GM21825 (cell line): ENCODE data around the gene SAFB2.

ENCODE experiments used
- ATAC-seq: cut with Tn5 transposase; IDR thresholded peaks from one replicate; pipeline ENCODE4 v1.9.1; 2021; ENCODE audit warnings: mild to moderate bottlenecking, moderate library complexity; ENCODE audit not compliant: unreplicated experiment

SAFB2 gene

DNA sequence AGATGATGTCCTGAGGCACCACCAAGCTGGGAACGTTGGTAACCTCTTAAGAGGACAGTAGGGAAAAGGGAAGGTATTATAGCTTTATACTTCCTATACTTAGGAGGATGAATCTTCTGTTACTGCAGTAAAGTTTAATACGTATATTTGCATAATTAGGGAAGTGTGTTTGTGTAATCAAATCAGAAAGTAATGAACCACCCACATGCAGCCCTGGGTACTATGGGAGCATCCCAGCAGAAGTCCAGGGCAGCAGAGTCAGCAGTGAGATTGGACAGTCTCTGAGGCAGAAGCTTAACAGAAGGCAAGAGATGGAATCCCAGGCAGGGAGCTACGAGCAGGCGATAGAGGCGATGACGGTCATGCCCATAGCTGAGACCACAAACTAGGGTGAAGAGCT is 12.9 kb upstream of the SAFB2 start:
- no peak for ATAC-seq

DNA sequence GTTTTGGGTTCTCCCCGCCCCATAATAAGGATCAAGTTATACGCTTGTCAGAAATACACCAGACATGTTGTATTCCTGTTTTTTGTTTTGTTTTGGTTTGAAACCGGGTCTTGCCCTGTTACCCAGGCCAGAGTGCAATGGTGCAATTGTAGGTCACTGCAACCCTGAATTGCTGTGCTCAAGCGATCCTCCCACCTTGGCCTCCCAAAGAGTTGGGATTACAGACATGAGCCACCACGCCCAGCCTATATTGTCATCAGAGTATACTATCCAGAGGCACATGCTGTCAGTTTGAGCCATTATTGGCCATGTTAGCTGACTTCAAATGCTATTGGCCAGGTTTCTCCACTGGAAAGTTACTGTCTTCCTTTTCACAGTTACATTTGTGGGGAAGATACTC is 10.1 kb upstream of the SAFB2 start:
- ATAC-seq = no peak

DNA sequence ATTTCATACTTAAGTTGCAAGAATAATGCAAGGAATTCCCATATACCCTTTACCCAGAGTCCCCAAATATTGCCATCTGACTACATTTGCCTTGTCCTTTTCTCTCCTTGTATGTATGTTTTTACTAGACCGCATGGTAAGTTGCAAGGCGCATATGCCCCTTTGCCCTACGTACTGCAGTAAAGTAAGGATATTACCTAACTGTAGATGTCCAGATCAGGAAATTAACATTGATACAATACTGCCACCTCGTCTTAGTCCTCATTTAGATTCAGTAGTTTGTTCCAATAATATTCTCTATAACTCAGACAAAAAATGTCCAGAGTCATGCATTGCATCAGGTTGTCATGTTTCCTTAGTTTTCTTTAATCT is 9.7 kb upstream of the SAFB2 start:
- ATAC-seq = no peak

DNA sequence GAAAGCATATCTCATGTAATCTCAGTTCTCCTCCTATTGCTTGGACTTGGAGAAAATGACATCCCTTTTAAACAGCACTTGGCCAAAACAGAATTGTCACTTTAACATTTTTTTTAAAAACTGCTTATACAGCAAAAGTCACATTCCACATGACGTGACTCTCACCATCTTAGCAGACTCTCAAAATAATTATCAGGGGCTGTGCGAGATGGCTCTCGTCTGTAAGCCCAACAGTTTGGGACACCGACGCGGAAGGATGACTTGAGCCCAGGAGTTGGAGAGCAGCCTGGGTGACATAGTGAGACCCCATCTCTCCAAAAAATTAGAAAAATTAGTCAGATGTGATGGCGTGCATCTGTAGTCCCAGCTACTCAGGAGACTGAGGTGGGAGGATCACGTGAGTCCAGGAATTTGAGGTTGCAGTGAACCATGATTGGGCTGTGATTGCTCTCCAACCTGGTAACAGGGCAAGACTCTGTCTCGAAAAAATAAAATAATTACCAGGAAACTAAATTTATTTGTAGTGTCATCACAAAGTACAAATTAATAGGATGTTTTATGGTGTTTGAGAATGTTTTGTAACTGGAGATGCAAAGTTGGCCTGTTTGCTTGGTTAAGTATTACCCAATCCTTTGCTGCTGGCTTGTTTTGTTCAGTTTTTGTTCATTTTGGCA is 9.1 kb upstream of the SAFB2 start:
- no peak for ATAC-seq

DNA sequence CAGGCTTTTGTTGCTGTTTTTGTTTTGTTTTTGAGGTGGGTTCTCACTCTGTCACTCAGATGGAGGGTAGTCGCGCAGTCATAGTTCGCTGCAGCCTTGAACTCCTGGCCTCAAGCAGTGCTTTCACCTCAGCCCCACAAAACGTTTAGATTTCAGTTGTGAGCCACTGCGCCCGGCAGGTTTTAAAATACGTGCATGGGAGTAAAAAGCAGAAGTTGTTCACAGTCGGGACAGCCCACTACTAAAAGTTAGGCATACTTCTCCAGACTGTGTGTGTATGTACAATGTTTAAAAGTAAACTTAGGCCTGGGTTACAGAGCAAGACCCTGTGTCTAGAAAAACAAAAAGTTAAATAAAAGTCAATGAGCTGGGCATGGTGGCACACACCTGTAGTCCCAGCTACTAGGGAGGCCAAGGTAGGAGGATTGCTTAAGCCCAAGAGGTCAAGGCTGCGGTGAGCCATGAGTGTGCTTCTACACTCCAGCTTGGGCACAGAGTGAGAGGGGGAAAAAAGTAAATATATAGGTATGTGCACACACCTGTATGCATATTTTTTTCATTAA is 6.4 kb upstream of the SAFB2 start:
- no peak for ATAC-seq

DNA sequence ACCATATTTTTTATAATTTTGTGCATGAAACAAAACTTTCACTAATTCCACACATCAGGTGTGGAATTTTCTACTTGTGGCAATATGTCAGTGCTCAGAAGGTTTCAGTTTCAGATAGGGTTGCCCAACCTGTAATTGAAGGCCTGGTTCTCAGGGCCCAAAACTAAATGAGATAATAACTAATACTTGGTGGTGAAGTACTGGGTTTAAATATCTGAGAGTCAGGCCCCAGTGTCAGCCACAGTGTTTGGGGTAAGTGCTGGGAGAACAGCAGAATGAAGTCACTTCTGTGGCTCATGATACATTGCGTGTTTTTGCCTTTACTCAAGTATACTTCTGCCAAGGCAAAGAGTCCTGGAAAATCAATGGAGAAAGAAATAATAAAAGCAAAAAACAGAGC is 5.9 kb upstream of the SAFB2 start:
- no peak for ATAC-seq

DNA sequence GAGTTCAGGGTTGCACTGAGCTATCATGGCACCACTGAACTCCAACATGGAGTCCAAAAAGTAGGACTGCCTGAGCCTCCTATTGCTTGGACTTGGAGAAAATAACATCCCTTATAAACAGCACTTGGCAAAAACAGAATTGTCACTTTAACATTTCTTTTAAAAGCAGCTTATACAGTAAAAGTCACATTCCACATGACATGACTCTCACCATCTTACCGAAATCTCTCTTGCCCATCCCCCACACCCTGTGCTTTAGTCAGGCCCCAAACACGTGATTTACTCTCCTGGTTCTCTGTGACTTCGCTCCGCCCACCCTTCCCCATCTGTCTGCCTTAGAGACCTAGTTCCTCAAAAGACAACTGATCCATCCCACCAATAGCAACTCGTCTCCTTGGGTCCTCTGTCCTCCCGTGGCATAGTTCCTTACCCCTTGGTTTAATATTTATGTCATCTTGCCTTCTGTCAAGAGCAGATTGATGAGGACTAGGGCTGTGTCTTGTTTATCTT is 4.9 kb upstream of the SAFB2 start:
- ATAC-seq = no peak

DNA sequence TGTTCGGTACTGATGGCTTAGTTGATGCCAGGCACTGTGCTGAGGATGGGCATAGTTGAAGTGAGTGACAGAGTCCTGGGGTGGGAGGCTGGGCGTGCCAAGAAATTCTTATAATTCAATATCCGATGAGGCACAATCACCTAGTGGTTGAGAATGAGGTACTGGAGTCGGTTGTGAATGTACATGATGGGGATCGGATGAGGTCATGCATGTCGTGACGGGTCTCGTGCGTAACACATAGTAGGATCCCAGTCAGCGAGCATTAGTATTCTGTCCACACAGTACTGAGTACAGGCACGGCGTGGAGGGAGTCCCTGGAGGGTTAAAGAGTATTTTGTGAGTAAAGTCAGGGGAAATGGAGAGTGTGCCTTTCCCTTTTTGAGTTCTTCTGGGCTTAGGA is 3.1 kb upstream of the SAFB2 start:
- ATAC-seq = no peak

DNA sequence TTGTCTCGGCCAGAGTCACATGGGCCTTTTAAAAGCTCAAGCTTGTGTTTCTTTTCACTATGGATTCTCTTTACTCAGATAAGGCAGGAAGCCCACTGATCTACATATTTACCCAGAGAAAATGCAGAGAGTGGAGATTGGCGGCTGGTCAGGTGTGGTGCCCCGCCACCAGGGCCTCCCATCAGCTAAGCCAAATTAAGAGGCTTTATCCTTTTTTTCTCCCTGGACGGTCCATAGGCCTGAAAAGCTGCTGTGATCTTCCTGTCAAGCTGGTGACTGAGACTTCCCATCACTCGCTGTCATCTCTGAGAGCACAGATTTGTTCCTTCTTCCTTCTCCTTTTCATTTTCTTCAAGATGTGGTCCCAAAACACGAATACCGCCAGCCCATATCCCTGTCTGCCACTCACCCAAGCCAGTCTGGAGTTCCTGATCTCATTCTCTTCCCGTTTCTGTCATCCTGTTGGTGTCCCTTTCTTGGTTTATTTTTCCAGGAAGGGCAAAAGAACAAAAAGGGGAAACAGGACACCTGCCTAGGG is 2.2 kb upstream of the SAFB2 start:
- ATAC-seq = no peak

DNA sequence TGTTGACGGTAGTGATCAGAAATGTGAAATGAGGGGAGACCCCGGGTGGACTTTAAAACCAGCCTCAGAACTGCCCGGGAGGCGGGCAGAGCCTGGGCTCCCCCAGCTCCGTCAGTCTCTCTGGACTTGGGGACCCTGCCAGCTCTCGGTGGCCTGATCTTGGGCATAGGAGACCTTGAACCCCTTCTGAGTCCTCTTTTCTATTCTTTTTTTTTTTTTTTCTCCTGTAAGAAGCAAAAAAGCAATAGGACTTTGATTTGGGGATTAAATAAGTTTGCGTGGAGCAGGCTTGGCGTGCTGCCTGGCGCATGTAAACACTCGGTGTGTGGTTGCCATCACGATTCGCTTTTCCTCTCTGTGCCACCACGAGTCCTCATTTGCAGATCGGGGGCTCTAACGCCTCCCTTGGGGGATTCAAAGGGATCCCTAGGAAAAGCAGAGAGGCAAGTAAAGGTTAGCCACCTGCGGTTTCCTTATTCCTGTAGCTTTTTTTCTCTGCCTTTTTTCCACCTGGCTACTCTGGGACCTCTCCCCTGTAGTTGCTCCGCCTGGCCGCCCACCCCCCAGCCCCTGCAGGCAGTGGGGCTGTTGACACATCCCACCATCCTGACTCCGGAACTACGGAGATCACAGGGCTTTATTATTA is 1.6 kb upstream of the SAFB2 start:
- ATAC-seq = no peak

DNA sequence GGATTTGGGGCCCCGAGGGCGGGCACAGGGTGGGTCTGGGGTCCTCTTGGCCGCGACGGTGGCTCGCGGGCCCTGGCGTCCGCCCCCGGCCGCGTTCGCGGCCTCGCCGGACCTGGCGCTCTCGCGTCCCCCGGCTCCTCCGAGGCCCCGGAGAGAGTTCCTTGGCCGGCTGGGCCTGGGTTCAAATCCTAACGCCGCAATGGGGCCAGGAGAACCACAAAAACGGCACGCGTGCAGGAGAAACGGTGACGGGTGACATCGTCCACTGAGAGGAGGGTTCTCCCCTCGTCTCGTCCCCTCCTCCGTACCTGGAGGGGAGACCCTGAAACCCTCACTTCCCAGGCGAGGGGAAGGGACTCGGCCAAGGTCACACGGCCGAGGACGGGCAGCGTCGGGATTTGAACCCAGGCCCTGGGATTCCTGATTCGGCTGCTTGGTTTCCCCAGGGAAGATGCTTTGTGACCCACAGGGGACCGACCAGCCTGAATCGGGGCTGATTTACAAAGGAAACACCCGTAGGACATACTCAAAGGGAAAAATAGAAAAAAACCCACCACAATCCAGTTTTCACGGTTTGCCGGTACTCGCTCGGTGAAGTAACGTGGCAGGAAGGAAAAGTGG is 931 bp upstream of the SAFB2 start:
- peak; percentile 13 for ATAC-seq

DNA sequence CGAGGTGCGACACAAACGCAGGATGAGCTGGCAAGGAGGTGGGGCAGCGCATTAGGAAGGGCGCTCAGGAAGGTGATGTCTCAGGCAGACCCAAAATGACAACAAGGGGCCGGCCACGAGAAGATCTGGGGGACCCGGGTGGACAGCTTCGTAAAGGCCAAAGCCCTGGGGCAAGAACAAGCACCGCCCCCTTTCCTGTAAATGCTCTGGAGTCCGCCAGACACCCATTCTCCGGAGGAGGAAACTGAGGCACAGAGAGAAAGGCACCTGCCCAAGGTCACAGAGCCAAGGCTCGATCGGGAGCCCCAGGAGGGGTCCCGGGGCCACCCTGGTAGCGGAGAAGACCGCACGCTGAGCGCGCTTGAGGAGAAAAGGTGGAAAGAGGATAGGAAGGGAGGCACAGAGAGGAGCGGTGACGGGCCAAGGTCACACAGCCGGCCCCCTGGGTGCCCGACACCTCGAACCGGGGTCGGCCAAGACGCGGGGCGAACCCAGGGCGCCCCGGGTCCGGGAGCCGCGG is 571 bp downstream of the SAFB2 start:
- ATAC-seq = no peak

DNA sequence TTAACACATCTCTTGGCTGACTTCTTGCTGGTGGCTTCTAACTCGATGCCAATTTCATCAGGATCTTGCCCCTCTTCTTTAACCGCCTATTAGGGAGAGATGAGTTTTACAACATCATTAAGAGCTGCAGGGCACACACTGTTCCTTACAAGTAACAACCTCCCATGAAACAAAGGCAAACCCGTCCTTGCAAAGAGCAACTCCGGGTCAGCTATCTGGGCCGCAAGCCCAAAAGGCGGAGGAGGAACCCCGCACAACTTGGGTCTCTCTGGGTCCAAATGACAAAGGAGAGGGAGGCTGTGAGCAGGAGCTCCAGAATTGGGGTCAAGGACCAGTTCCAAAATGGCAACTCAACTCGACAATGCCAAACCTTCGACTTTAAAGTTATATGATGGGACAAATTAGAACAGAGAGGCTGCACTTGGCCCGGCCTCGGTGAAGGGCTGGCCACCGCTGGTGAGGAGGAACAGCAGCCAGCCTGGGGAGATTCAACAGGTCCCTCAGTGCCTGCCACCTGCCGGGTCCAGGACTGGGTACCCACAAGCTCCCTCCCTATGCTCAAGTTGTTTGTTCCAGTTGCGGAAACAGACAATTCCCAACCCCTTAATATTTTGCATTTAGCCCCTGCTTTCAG is 1.1 kb downstream of the SAFB2 start:
- no peak for ATAC-seq

DNA sequence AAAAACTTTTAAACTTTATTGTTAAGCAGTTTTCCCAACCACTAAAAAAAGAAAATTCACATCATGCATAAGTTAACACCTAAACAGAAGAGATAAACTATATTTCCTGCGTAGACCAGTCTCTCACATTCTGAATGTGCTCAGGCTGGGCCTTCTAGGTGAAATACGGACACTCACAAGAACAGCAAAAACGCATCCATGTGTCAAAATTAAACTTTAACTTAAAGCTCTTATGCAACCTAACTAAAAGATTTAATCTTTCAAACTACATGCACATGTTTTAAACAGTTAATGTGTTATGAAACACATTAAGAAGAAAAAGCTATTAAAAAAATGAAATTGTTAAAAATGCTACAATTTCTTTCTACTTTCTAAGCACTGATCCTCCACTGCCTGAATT is 2.6 kb downstream of the SAFB2 start:
- ATAC-seq = no peak

DNA sequence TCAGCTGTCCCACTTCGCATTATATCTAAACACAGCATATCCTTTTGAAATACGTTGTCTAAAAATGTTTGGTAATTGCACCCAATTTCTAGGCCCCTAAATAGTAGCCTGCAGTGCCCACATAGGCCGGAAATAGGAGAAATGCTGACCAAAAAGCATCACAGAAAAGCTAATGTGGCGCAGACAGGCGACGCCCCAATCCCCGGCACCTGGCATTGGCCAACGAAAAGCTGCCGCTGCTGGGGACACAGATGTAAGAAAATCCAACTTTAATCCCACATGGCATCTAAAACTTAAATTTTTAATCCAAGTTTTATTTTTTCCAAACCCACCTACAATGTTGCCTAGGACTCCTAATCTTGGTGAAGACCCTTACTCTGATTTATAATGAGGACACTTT is 4.0 kb downstream of the SAFB2 start:
- no peak for ATAC-seq

DNA sequence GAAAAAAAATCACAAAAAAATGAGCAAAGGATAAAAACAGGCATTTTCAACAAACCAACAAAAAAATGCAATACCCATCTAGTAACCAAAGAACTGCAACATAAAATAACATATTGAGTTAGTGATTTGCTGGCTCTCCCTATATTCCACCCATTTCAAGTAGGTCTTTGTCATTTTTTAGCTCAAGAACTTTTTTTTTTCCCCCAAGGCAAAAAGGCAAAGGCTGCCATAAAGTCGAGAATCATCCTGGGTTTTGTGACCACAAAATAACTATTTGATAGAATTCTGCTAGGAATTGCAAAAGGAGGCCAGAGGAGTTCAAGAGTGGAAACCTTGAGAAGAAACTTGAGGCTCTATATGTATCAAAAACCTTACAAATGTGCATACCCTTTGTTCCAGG is 5.5 kb downstream of the SAFB2 start:
- ATAC-seq = no peak

DNA sequence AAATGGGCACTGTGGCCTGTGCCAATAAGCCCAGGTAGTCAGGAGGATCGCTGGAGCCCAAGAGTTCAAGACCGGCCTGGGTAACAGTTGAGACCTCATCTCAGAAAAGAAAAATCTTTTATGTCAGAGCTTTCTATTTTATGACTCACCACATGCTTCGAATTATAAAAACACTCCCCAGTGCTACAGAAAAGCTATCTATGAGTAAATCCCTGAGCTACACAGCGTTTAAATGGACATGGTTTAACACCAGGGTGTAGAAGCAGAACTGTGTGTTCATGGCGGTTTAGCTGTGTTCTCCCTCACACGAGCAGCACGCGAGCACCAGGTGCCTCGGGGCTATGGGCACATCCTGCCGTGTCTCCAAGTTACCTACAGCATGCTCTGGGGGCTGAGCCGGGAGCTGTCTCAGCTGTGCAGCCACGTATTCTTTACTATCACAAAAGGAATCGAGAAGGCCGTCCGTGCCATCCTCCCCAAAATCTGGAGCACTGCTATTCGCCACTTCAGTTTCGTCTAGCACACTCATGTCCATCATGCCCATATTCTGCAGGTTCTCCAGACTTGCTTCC is 6.7 kb downstream of the SAFB2 start:
- ATAC-seq = no peak

DNA sequence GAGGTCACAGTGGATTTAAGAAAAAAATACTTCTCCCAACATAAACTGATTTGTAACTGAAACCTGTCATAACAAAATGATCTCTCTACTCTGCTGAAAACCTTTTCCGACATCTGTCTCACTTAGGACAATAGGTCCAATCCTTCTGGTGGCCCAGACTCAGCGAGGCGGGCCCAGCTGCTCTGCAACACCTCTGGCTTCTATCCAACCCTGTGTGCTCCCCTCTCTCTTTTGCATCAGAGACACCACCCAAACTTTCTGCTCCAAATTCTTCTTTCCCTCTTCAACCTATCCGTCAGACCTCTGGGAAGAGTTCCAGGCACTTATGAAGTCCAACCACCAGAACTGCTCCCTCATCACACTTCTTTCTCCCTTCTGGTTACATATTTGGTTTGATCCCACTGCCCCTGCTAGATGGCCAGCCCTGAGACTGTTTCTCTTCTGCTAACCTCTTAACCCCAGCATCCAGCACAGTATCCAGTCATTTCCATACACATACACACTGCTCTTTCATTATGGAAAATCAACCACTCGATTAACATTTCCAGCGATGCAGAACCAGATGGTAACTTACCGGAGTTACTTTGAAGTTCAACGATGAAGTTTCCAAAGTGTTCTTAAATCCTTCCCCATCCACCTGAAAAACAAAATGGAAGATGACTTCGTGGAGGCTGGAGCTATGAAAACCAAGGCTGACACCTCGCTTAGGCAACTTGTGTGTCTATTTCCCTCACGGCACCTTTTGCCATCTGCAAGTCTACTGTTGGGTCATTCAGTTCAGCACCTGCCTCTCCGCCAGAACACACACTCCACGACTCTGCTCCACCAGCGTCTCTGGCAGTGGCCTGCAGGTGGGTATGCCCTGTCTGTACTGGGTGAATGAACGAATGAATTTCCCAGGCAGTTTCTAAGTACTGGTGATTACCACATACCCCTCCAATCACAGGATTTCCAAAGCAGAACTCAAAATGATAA is 9.4 kb downstream of the SAFB2 start:
- no peak for ATAC-seq

DNA sequence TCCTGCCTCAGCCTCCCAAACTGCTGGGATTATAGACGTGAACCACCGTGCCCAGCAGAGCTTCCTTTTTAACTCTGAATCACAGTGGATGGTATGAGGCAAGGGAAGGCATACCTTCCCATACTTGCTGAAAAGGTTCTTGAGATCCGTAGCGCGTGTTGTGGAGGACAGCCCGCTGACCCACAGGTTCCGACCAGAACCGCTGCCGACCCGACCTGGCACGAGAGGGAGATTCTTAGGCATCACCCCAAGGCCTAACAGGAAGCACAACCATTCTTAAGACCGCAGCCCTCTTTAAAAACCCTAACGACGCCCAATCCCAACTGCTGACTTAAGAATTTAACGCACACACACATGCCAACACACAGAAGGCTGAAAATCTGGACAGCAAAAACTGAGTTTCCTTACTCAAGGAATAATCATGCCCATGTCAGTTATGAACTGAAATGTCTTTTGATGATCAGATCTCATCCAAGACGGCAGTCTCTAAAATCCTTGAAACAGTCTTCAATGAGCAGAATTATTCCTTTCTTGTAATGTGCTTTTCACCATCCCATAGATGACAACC is 12.6 kb downstream of the SAFB2 start:
- no peak for ATAC-seq
